ENCODE results near the gene AGBL2.
"Not testable (repeated sequence)": the region's sequence is repeated elsewhere in the genome, so short reads cannot be mapped to it uniquely, and the experiment has no call there.

AGBL2 gene

DNA sequence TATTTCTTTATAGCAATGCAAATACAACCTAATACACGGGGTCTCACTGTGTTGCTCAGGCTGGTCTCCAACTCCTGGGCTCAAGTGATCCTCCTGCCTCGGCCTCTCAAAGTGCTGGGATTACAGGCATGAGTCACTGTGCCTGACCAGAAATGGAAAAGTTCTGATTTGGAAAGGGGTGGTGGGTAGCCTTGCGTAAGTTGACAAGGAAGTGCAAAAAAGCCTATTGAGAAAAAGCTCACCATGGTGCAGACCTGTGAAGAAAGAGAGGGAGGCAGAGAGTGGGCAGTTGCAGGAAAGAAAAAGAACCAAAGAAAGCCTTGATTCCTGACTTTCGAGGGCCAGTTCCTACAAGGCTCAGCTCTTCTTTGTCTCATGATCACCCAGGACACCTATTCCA is 27.1 kb downstream of the AGBL2 start:
- no peak for DNase-seq

DNA sequence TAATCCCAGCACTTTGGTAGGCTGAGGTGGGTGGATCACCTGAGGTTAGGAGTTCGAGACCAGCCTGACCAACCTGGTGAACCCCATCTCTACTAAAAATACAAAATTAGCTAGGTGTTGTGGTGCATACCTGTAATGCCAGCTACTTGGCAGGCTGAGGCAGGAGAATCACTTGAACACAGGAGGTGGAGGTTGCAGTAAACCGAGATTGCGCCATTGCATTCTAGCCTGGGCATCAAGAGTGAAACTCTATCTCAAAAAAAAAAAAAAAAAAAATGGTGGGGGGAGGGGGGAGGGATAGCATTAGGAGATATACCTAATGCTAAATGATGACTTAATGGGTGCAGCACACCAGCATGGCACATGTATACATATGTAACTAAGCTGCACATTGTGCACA is 28.5 kb downstream of the AGBL2 start:
- not testable (repeated sequence) for DNase-seq

DNA sequence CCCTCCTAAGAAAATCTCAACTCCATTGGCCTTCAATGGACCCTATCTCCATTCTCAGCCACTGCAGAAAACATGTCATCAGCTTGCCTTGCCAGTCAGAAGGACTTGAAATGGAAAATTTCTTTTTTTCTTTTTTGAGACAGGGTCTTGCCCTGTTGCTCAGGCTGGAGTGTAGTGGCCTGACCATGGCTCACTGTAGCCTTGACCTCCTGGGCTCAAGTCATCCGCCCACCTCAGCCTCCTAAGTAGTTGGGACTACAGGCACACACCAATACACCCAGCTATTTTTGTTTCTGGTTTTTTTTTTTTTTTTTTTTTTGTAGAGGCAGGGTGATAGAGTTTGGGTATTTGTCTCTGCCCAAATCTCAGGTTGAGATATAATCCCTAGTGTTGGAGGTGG is 29.0 kb downstream of the AGBL2 start:
- no peak for DNase-seq

DNA sequence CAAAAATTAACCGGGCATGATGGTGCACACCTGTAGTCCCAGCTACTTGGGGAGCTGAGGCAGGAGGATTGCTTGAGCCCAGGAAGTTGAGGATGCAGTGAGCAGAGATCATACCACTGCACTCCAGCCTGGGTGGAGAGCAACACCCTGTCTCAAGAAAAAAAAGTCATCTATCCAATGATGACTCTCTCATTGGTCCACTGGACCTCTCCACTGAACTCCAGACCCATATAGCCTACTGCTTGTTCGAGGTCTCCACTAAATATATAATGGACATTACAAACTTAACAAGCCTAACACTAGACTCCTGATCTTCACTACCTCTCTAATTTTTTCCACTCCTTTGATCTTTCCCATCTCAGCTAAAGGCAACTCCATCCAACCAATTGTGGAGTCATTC is 39.3 kb downstream of the AGBL2 start:
- no peak for DNase-seq

DNA sequence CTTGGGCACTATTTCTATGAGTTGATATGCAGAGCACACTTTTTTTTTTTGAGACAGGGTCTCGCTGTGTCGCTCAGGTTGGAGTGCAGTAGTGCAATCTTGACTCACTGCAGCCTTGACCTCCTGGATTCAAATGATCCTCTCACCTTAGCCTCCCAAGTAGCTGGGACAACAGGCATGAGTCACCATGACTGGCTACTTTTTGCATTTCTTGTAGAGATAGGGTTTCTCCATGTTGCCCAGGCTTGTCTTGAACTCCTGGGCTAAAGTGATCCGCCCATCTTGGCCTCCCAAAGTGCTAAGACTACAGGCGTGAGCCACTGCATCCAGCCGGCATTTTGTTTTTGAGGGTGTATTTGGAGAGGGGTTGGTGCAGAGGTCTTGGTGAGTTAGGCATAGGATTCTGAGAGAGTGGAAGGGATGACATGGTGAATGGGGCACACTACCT is 42.9 kb downstream of the AGBL2 start:
- no peak for DNase-seq

DNA sequence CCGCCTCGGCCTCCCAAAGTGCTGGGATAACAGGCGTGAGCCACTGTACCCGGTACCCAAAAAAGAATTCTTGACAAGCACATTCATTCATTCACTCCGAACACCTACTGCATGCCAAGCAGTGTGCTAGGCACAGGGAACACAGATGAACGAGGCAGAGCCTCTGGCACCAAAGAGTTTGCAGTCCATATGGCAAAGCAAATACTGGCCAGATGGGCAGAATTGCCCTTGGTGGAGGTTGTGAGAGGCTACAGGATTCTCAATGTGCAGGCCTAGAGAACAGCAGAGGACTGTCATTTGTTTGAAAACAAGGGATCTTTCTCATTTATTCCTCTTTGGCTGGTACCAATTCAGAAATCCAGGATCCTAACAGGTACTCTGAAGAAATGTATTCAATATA is 45.3 kb downstream of the AGBL2 start:
- DNase-seq: no peak

DNA sequence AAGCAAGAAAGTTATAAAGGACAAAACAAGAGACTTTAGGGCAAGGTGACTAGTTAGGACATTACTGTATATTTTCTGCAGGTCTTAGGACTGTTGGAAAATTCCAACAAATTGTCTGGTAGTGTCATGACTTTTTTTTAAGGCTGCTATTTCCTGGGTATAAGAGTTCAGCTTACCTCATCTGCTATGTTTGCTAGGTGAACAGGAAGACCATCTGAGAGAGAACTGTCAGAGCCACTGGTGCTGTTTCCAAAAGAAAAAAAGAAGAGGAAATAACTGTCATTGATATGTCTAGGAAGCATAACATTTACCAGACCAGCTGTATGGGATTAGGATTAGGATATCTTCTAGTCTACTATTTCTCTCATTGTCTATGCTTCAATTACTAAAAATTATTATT is 46.5 kb downstream of the AGBL2 start:
- no peak for DNase-seq

DNA sequence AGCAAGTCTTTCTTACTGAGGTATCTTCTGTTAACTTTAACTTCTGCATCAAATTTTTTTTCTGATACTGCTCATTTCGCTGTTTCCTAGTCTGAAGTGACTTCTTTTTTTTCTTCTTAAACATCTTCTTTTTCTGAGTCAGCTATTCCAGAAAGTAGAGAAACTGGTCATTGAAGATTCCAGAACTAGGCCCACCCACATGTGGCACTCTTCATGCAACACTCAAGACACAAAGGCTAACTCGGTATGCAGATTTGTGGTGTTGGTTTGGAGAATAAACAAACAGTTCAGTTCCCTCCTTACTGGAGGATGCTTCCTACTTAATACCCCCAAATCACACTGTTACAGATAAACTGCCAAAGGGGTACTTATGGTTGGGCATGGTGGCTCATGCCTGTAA is 47.6 kb downstream of the AGBL2 start:
- DNase-seq: no peak

DNA sequence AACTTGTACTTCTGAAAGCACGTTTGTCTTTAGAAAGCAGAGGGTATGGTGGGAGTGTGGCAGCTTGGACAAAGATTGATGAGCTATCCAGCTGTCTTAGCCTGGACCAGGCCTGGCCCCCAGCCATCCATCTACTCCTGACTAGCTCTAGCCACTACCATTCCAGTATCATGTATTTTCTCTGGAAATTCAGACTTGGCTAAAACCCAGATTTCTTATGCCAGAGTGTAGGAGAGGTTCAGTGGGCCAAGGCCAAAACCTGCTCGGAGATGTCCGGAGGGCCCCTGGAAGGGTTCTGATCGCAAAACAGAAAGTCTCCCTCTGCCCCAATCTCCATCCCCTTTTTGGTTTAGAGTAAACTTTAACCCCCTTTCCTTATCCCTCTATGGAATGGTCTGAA is 48.0 kb downstream of the AGBL2 start:
- no peak for DNase-seq

DNA sequence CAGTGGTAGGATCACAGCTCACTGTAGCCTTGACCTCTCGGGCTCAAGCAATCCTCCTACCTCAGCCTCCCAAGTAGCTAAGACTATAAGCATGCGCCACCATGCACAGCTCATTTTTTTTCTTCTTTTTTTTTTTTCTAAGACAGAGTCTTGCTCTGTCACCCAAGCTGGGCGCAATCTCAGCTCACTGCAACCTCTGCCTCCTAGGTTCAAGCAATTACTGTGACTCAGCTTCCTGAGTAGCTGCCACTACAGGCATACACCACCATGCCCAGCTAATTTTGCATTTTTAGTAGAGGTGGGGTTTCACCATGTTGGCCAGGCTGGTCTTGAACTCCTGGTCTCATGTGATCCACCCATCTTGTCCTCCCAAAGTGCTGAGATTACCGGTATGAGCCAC is 50.2 kb downstream of the AGBL2 start:
- DNase-seq: peak; percentile 9 to 25

DNA sequence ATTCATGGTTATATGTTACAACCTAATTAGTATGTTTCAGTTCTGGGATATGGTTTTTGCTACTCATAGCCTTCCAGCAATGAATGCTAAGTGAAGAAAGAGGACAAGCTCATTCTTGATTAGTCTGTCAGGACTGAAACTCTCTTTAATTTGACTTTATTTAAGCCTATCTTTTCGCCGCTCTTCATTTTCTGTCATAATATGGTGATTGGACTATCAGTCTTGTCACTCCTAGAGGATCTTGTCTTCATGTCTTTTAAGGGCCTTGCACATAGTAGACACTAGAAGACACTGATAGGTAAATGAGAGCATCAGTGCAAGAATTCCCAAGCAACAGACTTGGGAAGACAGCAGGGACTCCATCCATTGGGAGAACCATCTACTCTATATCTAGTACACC is 53.9 kb downstream of the AGBL2 start:
- DNase-seq: no peak

DNA sequence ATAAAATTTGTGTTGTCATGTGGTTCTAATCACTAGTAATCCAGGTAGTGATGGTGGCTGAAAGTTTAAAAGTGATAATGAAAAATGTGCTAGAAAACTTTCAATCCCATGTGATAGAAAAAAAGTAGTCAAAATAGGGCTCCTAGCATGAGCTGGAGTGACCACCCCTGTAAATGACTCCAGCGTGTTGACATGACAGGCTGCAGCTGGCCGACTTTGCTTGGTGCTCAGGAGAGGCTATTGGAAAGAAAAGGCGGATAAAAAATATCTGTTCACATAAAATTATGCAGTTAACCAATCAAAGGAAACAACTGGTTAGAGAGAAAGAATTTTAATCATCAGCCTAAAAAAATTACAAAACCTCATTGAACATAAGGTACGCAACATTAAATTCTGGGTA is 55.9 kb downstream of the AGBL2 start:
- no peak for DNase-seq

DNA sequence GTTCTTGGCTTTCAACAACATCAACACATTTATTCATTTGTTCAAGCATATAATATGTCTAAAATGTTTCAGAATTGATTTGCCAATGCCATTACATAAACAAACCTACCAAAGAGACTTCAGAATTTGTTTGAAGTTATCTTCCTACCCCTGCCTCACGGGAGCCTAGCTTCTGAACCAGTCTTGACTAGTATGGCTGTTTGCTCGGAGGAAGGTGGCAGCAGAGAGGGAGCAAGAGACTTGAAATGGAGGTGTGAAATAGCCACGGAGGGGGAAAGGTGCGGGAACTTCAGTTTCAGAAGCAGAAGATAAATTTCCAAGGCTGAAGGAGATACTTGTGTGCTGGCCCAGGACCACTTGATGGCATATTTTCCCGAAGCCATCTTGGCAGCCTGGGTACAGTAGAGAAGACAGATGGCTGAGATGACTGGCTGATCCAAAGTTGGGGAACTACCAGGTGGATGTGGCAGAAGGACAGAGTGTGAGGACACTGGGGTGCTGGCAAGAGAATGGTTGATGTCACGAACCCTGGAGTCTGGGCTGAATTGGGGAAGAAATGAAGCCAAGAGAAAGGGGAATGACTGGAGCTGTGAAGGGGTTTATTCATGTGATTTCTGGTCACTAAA is 58.8 kb downstream of the AGBL2 start:
- no peak for DNase-seq

DNA sequence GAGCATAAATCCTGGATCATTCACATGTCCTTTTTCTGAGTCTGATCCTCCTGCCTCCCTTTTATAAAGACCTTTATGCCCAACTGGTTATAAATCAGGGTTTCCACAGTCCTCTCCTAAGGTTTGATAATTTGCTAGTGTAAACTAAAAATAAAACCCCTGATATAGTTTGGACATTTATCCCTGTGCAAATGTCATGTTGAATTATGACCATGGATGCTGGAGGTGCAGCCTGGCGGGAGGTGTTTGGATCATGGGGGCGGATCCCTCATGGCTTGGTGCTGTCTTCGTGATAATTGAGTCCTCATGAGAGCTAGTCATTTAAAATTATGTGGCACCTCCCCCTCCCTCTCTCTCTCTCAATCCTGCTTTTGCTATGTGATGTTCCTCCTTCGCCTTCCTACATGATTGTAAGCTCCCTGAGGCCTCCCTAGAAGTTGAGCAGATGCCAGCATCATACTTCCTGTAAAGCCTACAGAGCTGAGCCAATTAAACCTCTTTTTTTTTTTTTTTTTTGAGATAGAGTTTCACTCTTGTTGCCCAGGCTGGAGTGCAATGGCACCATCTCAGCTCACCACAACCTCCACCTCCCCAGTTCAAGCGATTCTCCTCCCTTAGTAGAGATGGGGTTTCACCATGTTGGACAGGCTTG is 63.2 kb downstream of the AGBL2 start:
- no peak for DNase-seq

DNA sequence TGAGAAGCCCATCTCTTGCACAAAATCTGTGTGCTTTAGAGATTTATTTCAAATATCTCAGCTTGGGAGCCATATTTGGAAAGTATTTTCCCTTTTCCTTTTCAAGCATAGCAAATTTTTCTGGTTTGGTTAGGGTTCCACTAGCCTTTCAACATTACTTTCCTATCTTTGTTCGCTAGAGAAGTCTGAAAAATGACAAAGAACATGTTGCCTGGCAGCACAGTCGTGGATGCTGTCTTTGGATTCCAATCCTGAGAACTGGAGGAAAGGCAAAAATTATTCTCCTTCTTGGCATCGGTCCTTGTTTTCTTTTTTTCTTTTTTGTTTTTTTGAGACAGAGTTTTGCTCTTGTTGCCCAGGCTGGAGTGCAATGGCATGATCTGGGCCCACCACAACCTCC is 65.9 kb downstream of the AGBL2 start:
- DNase-seq: no peak

DNA sequence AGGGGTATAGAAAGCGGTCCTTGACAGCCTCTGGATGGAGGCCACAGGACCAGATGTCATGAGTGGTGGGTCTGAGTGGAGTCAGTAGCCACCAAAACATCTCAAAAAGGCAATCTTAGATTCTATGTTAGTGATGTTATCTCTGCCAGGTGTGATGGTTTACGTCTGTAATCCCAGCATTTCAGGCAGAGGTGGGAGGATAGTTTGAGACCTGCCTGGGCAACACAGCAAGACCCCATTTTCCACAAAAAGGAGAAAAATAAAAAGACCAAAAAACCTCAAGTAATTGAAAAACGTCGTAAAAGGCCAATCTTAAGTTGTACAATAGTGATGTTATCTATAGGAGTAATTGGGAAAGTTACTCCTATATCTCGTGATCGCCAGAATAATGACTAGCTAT is 69.2 kb downstream of the AGBL2 start:
- no peak for DNase-seq

DNA sequence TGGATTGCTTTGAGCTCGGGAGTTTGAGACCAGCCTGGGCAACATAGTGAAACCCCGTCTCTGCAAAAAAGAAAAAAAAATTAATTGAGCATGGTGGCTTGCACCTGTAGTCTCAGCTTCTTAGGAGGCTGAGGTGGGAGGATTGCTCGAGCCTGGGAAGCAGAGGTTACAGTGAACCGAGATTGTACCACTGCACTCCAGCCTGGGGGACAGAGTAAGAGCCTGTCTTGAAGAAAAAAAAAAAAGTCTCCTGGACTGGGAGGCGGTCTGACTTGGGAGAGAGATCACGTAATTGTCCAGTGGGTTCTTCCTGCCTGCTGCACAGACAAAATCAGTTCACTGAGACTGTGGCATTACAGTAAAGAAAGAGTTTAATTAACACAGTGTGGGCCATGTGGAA is 69.7 kb downstream of the AGBL2 start:
- DNase-seq: no peak

DNA sequence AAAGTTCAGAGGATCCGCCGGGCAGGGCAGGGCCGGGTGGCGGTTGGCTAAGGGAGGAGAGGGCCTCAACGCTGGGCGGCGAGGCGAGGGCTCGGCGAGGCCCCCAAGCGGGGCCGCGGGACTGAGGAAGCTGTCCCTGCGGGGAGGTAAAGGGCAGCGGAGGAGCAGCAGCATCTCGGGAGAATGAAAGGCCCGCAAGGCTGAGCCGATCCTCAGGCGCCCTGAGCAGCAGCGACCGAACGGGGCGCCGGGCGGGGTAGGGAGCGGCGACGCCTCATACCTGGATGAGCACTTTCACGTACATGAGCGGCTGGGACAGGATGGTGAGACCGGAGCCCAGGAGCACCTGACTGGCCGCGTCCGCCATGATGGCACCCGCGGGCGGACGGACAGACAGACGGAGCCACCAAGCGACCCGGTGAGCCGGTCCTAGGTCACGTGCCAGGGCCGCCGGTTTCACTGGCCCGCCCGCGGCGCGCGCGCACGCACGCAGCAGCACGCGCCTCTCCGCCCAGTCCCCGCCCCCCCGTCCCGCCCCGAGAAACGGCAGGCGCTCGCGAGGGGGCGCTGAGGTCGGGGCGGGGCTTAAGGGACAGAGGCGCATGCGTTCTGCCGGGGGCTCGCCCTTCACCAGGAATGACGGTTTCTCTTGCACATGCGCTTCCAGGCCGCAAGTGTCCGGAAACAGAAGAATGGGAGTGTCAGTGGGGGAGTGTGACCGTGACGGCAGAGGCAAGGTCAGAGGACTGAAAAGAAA is 72.9 kb downstream of the AGBL2 start, which contains the start of gene MTCH2:
Gene MTCH2, minus strand, starts transcription at position 461 of the 757 bp plus-strand sequence. Its CDS starts 94 bp downstream, at position 367.
- peak; percentile 96 to 97 for DNase-seq

DNA sequence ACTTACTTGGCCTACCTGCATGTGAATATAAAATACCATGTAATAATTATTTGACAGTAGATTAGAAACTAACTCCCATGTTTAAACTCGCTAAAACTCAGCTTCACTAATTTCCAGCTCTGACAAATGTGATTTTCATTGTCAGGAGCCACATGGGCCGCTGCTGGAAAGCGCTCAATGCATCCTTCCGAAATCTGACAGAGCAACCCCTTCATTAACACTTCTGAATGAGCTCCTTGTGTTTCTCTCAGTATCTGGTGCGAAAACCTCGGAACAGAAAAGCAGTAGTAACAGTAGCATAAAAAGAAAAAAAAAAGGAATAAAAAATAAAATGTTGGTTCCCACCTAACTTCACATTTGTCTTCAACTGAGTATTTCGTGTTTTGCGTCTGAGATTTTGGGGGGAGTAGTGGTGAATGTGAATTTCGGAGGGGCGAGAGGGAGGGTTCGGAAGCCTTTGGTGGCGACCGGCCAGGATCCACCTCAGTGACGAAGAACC is 73.5 kb downstream of the AGBL2 start:
- no peak for DNase-seq

DNA sequence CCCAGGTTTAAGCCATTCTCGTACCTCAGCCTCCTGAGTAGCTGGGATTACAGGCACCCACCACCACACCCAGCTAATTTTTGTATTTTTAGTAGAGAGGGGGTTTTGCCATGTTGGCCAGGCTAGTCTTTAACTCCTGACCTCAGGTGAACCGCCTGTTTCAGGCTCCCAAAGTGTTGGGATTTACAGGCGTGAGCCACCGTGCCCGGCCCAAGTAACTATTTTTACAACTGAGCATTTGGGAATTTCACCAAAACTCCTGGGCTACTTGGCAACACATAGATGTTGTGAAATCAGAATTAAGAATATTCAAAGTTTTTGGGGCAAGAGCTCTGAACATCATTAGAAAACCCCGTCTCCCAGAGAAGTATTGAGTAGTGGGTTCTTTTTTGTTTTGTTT is 74.7 kb downstream of the AGBL2 start:
- DNase-seq: not testable (repeated sequence)

DNA sequence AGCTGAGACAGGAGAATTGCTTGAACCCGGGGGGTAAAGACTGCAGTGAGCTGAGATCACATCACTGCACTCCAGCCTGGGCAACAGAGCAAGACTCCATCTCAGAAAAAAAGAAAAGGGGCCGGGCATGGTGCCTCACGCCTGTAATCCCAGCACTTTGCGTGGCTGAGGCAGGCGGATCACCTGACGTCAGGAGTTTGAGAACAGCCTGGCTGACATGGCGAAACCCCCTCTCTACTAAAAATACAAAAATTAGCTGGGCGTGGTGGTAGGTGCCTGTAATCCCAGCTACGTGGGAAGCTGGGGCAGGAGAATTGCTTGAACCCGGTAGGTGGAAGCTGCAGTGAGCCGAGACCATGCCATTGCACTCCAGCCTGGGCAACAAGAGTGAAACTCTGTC is 78.8 kb downstream of the AGBL2 start:
- not testable (repeated sequence) for DNase-seq

DNA sequence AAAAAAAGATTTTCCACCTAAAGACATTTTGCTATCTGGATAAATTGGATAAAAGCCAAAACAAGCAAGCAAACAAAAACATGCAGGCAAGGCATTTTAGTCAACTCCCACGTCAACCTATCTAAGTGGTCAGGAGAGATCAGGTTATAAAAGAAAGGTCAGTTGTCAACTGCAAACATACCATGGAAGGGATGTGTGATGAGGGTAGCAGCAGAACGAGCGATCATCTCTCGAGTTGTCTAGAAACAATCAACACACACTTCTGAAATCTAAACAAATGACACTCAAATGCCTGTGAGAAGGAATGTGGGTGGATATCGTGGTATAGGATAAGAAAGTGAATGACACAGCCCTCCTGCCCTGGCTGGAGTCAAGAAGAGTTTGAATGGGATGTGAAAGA is 83.7 kb downstream of the AGBL2 start:
- DNase-seq: no peak

DNA sequence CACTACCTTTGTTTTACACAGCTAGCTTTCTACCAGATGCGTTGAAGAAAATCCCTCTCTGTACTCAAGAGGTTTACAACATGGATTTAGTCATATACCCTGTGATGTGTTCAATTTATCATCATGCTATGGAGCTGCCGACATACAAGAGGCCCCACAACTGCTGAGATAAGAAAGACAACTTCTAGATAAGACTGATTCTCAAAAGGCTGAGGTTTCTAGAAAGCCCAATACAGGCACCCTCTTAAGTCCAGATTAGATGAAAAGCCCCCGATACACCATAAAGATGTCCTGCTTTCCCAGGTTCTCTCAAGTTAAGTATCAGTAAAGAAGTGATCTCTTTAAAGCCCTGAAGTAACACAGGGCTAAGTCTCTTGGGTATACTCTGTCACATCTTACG is 87.1 kb downstream of the AGBL2 start:
- DNase-seq: no peak

DNA sequence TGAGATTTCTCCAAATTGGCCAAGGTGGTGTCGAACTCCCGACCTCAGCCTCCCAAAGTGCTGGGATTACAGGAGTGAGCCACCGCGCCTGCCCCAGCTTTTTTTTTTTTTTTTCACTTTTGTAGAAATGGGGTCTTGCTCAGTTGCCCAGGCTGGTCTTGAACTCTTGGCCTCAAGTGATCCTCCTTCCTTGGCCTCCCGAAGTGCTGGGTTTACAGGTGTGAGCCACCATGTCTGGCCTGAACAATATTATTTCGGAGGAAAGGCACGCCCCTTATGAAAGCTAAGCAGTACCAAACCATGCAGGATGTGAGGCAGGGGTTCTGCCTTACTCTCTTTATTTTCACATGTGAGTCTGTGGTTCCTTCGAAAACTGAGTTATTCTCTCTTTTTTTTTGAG is 88.9 kb downstream of the AGBL2 start:
- no peak for DNase-seq

Data from activated CD4-positive, alpha-beta T cell treated with anti-CD3 and anti-CD28 coated beads, Interleukin-2, amount 50 U/mL, for 48 hours (primary cell).